ENCODE measurements around the gene PRCP.

GRCh38 chr11:82845356-82846353, 54.6 kb downstream of the PRCP start:
- no peak for TF ChIP-seq CTCF (IDR thresholded peaks at IDR 0.05; ENCODE audit: extremely low read depth in 1 of 2, insufficient read depth in 1 of 2, low read depth in 1 of 2, low read length in 2 of 2)
- TF ChIP-seq POLR2AphosphoS5 (IDR thresholded peaks at IDR 0.05; ENCODE audit: insufficient read depth, low read depth, low read length): no peak
- TF ChIP-seq GATA2 (IDR thresholded peaks at IDR 0.05; ENCODE audit: insufficient read depth, insufficient read length, low read depth, low read length): no peak
- TF ChIP-seq POLR2A (IDR thresholded peaks at IDR 0.05; ENCODE audit: low read depth, low read length): no peak
- no peak for TF ChIP-seq EZH2 (IDR thresholded peaks at IDR 0.05; ENCODE audit: borderline replicate concordance, low read depth, low read length, severe bottlenecking)
- no peak for TF ChIP-seq FOS (IDR thresholded peaks at IDR 0.05; ENCODE audit: borderline replicate concordance, insufficient read depth, low read length)
- TF ChIP-seq MYC (IDR thresholded peaks at IDR 0.05; ENCODE audit: low read depth, low read length): no peak
- TF ChIP-seq MAX (IDR thresholded peaks at IDR 0.05; ENCODE audit: insufficient read depth, insufficient read length): no peak
- TF ChIP-seq JUN (IDR thresholded peaks at IDR 0.05; ENCODE audit: borderline replicate concordance, insufficient read depth, insufficient read length, low read depth): no peak

Measured in endothelial cell of umbilical vein (primary cell).